Vagina (tissue), 2 donors: ENCODE results near the gene OR2V1. TPM values are rescaled to one million over a fixed set of nuclear protein-coding genes. Genes with fewer than 3 reads are reported as not detected.

ENCODE experiments used
- DNase-seq, 2 donors: peaks; one replicate each; pipeline ENCODE4 v3.0.0-alpha.2; 2017; ENCODE audit errors: extremely low spot score in 2 of 2
- H3K27ac ChIP-seq: fragments of 200-600 bp; sonication (generic); one replicate; pipeline ENCODE4 v1.5.1; 2019
- H3K27me3 ChIP-seq: fragments of 200-600 bp; sonication (generic); one replicate; pipeline ENCODE4 v1.5.1; 2019
- H3K36me3 ChIP-seq, 2 donors: fragments of 200-600 bp; sonication (generic); one replicate each; pipeline ENCODE4 v1.5.1; 2017 to 2019
- H3K4me1 ChIP-seq: fragments of 200-600 bp; sonication (generic); one replicate; pipeline ENCODE4 v1.5.1; 2019
- H3K4me3 ChIP-seq, 2 donors: fragments of 200-600 bp; sonication (generic); 1 replicate in 1 of 2; 2 replicates in 1 of 2; pipeline ENCODE4 v1.5.1; 2016 to 2019
- H3K9me3 ChIP-seq: fragments of 200-600 bp; sonication (generic); one replicate; pipeline ENCODE4 v1.5.1; 2019
- POLR2A ChIP-seq, 2 donors: fragments of 450-650 bp; IDR thresholded peaks; one replicate each; pipeline ENCODE4 v1.6.1; 2017; ENCODE audit warnings: antibody characterized with exemption in 2 of 2, mild to moderate bottlenecking in 2 of 2, moderate library complexity in 2 of 2
- POLR2AphosphoS5 ChIP-seq, 2 donors: sonication (generic); formaldehyde crosslinking; IDR thresholded peaks; one replicate each; pipeline ENCODE4 v1.9.0; 2017; ENCODE audit warnings: antibody characterized with exemption in 2 of 2, mild to moderate bottlenecking in 2 of 2, low read depth in 1 of 2; ENCODE audit not compliant: insufficient read depth in 1 of 2
- intact Hi-C: fragments of 100-400 bp; cut with DNase I; formaldehyde crosslinking; loops from one replicate; pipeline ENCODE4 v1.15.1; 2023
- total RNA-seq: library from RNA; depleted of rRNA; stranded (reverse); fragments of >200 nt; gene quantifications from one replicate; pipeline ENCODE4 v1.2.3, GENCODE V29; 2016
- TF ChIP-seq, protein P1 (sequence below), 3 experiments: fragments of 450-650 bp in 2 of 3; fragments of 200-600 bp in 1 of 3; sonication (generic) in 1 of 3; IDR thresholded peaks; one replicate each; pipeline ENCODE4 v1.5.1; 2017 to 2019; ENCODE audit warnings: antibody characterized with exemption in 3 of 3, mild to moderate bottlenecking in 2 of 3, moderate library complexity in 2 of 3

OR2V1 gene
- total RNA-seq, 1 donor from 2014 or later = not detected

DNA sequence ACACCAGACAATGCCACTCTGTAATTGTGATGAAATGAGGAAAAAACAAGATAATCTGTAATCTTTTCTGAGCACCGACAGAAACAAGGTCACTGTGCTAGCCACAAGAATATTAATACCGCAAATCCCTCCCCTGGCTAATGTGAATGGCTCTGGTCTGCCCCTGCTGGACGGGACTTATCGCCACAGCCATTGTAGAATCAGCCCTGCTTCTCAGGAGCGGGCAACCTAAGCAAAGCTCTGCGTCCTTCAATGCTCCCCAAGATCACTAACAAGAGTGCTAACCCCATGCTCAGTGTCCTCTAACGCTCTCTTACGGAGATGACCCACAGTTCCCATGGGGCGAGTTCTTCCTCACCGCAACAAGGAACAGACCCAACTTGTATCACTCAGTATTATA, 42.7 kb downstream of the OR2V1 start:
- H3K4me1 ChIP-seq = no peaks in the 10 kb centered on the region
- no peak overlapping the region for H3K4me3 ChIP-seq
- no peaks in the 10 kb centered on the region for H3K36me3 ChIP-seq
- no peaks in the 10 kb centered on the region for H3K9me3 ChIP-seq
- H3K27ac ChIP-seq = no peak overlapping the region
- DNase-seq = no peak
- intact Hi-C loops = no loop called here
- TF ChIP-seq POLR2AphosphoS5 (IDR thresholded peaks at IDR 0.05; ENCODE audit: insufficient read depth in 1 of 2, low read depth in 1 of 2) (no peak), POLR2A (IDR thresholded peaks at IDR 0.05) (no peak)
- no peaks in the 10 kb centered on the region for H3K27me3 ChIP-seq

DNA sequence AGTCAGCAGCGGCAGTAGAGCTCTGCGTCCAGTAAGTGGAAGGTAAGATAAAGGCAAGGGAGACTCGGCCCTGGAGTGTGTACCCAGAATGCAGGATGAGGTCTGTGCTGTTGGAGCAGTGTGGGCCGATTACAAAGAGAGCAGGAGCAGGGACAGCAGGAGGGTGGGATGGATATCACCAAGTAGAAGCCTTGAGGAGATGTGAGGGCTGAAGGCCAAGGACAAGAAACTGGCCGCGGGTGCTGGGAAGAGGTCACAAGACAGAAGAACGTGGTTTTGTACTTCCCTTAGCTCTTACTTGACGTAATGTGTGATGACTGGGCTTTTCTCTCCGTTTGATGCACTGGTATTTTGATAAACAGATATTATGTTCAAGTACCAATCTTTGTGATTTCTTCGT, 43.7 kb downstream of the OR2V1 start:
- intact Hi-C loops = no loop called here
- H3K9me3 ChIP-seq = no peaks in the 10 kb centered on the region
- no peaks in the 10 kb centered on the region for H3K27me3 ChIP-seq
- H3K4me1 ChIP-seq = no peaks in the 10 kb centered on the region
- no peak overlapping the region for H3K27ac ChIP-seq
- DNase-seq = no peak
- H3K4me3 ChIP-seq = no peak overlapping the region
- no peaks in the 10 kb centered on the region for H3K36me3 ChIP-seq
- no peak for TF ChIP-seq POLR2A (IDR thresholded peaks at IDR 0.05)
- no peak for TF ChIP-seq POLR2AphosphoS5 (IDR thresholded peaks at IDR 0.05; ENCODE audit: insufficient read depth in 1 of 2, low read depth in 1 of 2)

DNA sequence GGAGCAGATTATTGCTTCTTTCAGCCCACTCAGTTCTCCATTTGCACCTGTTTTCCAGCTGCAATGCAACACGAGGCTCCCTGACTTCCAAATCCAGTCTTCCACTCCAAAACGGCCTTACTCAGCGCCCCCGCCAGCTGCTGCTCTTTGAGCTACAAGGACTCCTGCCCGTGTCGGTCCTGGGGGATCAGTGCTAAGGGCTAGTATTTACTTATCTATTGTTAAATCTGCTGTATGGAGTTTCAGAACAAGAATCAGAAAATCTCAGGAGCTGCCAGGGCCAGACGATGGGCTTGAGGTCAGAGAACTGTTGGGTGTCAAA, 44.1 kb downstream of the OR2V1 start:
- no peak overlapping the region for H3K4me3 ChIP-seq
- no peaks in the 10 kb centered on the region for H3K4me1 ChIP-seq
- H3K9me3 ChIP-seq = no peaks in the 10 kb centered on the region
- H3K27me3 ChIP-seq = no peaks in the 10 kb centered on the region
- TF ChIP-seq POLR2AphosphoS5 (IDR thresholded peaks at IDR 0.05; ENCODE audit: insufficient read depth in 1 of 2, low read depth in 1 of 2) (no peak), POLR2A (IDR thresholded peaks at IDR 0.05) (no peak)
- TF ChIP-seq, protein P1, sequence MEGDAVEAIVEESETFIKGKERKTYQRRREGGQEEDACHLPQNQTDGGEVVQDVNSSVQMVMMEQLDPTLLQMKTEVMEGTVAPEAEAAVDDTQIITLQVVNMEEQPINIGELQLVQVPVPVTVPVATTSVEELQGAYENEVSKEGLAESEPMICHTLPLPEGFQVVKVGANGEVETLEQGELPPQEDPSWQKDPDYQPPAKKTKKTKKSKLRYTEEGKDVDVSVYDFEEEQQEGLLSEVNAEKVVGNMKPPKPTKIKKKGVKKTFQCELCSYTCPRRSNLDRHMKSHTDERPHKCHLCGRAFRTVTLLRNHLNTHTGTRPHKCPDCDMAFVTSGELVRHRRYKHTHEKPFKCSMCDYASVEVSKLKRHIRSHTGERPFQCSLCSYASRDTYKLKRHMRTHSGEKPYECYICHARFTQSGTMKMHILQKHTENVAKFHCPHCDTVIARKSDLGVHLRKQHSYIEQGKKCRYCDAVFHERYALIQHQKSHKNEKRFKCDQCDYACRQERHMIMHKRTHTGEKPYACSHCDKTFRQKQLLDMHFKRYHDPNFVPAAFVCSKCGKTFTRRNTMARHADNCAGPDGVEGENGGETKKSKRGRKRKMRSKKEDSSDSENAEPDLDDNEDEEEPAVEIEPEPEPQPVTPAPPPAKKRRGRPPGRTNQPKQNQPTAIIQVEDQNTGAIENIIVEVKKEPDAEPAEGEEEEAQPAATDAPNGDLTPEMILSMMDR (IDR thresholded peaks at IDR 0.05) = no peak
- DNase-seq = no peak
- no peaks in the 10 kb centered on the region for H3K36me3 ChIP-seq
- no peak overlapping the region for H3K27ac ChIP-seq
- intact Hi-C loops = no loop called here

- intact Hi-C loops = no loop called here
- TF ChIP-seq POLR2A (IDR thresholded peaks at IDR 0.05) (no peak), POLR2AphosphoS5 (IDR thresholded peaks at IDR 0.05; ENCODE audit: insufficient read depth in 1 of 2, low read depth in 1 of 2) (no peak)
- TF ChIP-seq, protein P1 (IDR thresholded peaks at IDR 0.05) = no peak
- H3K4me3 ChIP-seq = no peak overlapping the region
These were observed 44.7 kb downstream of the OR2V1 start for GRCh38 chr5:181086026-181086883.

DNA sequence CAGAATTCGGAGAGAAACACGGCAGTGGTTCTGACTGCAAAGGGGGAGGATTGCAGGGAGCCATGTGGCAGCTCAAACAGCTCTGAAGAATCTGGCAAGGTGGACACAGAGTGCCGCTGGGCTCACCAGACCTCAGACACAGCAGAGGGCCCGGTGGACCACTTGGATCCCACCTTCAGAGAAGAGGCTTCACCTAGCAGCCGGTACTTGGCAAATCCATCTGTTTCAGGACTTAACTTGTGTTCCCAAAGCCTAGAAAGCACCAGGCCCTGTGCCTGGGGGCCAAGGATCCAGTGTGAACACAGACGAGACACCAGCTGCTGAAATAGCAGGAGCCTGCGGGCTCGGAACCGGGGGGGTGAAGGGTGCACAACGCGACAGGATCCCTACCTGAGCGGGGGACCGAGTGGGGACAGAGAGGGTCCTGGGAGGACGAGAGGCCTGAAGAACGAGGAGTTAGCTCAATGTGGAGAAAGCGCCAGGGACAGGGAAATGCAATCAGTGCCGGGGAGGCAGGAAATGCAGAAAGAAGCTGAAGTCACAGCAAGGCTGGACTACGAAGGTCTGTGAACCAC, 46.3 kb downstream of the OR2V1 start:
- peak; percentile 74 to 93 for DNase-seq
- Histone ChIP-seq H3K27ac (no peak overlapping the region), H3K27me3 (no peaks in the 10 kb centered on the region), H3K4me1 (no peaks in the 10 kb centered on the region), H3K4me3 (no peak overlapping the region), H3K9me3 (no peaks in the 10 kb centered on the region), H3K36me3 (no peaks in the 10 kb centered on the region)
- intact Hi-C loops = no loop called here
- TF ChIP-seq, protein P1 (IDR thresholded peaks at IDR 0.05) = no peak
- no peak for TF ChIP-seq POLR2AphosphoS5 (IDR thresholded peaks at IDR 0.05; ENCODE audit: insufficient read depth in 1 of 2, low read depth in 1 of 2)
- no peak for TF ChIP-seq POLR2A (IDR thresholded peaks at IDR 0.05)

More at GRCh38 chr5:181086026-181086883, 44.7 kb downstream of the OR2V1 start:
- Histone ChIP-seq H3K4me1 (no peaks in the 10 kb centered on the region), H3K27ac (no peak overlapping the region), H3K36me3 (no peaks in the 10 kb centered on the region), H3K27me3 (no peaks in the 10 kb centered on the region), H3K9me3 (no peaks in the 10 kb centered on the region)
- DNase-seq = no peak

DNA sequence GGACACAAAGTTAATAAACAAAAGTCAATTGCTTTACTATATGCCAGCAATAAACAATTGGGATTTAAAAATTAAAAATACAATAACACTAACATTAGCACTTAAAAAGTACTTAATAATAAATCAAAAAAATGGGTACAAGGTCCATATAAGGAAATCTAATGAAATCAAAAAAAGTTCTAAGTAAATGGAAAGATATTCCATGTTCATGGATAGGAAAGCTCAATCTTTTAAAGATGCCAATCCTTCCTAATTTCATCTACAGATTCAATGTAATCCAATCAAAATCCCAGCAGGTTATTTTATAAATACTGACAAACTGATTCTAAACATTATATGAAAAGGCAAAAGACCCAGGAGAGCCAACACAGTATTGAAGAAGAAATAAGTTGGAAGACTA, 49.0 kb downstream of the OR2V1 start:
- TF ChIP-seq POLR2AphosphoS5 (IDR thresholded peaks at IDR 0.05; ENCODE audit: insufficient read depth in 1 of 2, low read depth in 1 of 2) = no peak
- TF ChIP-seq POLR2A (IDR thresholded peaks at IDR 0.05) = no peak
- TF ChIP-seq, protein P1 (IDR thresholded peaks at IDR 0.05) = no peak
- H3K27ac ChIP-seq = no peak overlapping the region
- H3K9me3 ChIP-seq = no peaks in the 10 kb centered on the region
- no peak overlapping the region for H3K4me3 ChIP-seq
- no peak for DNase-seq
- H3K36me3 ChIP-seq = no peaks in the 10 kb centered on the region
- no peaks in the 10 kb centered on the region for H3K27me3 ChIP-seq
- intact Hi-C loops = no loop called here
- no peaks in the 10 kb centered on the region for H3K4me1 ChIP-seq
